PFSK-1 (cell line): ENCODE data around the gene DNAJC18.

ENCODE experiments used
- FOXP2 ChIP-seq: optimal IDR thresholded peaks from 2 replicates; pipeline ENCODE3; 2011; ENCODE audit warnings: borderline replicate concordance, control low read depth, inconsistent platforms; ENCODE audit not compliant: insufficient read depth; ENCODE audit errors: extremely low read length, extremely low read depth
- POLR2AphosphoS5 ChIP-seq: IDR thresholded peaks from 2 replicates; pipeline ENCODE4 v1.6.1; 2012; ENCODE audit warnings: low read depth, mild to moderate bottlenecking, control low read depth, low read length, moderate library complexity
- SIN3A ChIP-seq: IDR thresholded peaks from 2 replicates; pipeline ENCODE4 v1.6.1; 2012; ENCODE audit warnings: mild to moderate bottlenecking, low read length, moderate library complexity, borderline replicate concordance; ENCODE audit not compliant: insufficient read depth
- TAF1 ChIP-seq: IDR thresholded peaks from 2 replicates; pipeline ENCODE4 v1.6.1; 2012; ENCODE audit warnings: low read length, control low read depth, borderline replicate concordance; ENCODE audit not compliant: insufficient read depth
- TF ChIP-seq, protein P1 (sequence below), 2 experiments: IDR thresholded peaks; 2 replicates each; pipeline versions ENCODE4 v1.6.1 to v1.8.0; 2011 to 2012; ENCODE audit warnings: low read depth in 2 of 2, low read length in 2 of 2, control low read depth in 1 of 2, inconsistent platforms in 1 of 2, mild to moderate bottlenecking in 1 of 2, moderate library complexity in 1 of 2; ENCODE audit not compliant: insufficient read depth in 1 of 2

DNA sequence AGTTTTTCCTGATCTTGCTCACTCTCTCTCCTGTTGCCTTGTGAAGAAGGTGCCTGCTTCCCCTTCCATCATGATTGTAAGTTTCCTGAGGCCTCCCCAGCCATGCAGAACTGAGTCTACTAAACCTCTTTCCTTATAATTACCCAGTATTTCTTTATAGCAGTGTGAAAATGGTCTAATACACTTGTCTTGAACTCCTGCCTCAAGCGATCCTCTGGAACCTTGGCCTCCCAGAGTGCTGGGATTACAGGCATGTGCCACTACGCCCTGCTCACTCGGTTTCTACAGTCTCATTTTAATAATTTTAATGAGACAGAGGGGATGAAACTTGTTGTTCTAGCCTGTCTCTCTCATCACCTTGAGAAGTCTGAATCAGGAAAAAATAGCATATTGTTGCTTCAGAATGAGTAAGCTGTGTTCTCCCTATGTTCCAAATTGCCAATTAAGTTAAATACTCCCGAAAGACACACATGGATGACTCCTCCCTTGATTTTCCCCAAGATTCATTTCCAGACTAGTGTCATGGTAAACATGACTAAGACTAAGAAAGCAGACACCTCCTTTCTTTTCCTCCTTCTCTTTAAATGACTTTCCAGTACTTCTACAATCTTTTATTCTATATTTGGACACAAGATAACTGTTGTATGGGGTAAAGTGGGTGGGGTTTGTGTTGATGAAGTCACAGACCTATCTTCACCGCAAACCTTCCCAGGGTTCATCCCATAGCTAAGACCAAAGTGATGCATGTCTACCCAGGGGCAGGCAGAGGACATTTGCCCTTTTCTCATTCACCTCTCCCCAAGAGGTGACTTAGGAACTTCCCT, 7.8 kb upstream of the DNAJC18 start:
- TF ChIP-seq TAF1 (no peak), POLR2AphosphoS5 (no peak), SIN3A (no peak), FOXP2 (no peak)
- TF ChIP-seq, protein P1, sequence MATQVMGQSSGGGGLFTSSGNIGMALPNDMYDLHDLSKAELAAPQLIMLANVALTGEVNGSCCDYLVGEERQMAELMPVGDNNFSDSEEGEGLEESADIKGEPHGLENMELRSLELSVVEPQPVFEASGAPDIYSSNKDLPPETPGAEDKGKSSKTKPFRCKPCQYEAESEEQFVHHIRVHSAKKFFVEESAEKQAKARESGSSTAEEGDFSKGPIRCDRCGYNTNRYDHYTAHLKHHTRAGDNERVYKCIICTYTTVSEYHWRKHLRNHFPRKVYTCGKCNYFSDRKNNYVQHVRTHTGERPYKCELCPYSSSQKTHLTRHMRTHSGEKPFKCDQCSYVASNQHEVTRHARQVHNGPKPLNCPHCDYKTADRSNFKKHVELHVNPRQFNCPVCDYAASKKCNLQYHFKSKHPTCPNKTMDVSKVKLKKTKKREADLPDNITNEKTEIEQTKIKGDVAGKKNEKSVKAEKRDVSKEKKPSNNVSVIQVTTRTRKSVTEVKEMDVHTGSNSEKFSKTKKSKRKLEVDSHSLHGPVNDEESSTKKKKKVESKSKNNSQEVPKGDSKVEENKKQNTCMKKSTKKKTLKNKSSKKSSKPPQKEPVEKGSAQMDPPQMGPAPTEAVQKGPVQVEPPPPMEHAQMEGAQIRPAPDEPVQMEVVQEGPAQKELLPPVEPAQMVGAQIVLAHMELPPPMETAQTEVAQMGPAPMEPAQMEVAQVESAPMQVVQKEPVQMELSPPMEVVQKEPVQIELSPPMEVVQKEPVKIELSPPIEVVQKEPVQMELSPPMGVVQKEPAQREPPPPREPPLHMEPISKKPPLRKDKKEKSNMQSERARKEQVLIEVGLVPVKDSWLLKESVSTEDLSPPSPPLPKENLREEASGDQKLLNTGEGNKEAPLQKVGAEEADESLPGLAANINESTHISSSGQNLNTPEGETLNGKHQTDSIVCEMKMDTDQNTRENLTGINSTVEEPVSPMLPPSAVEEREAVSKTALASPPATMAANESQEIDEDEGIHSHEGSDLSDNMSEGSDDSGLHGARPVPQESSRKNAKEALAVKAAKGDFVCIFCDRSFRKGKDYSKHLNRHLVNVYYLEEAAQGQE (IDR thresholded peaks at IDR 0.05; ENCODE audit: insufficient read depth in 1 of 2, low read depth in 2 of 2, low read length in 2 of 2), result no peak
